Bronchial epithelial cell (primary cell): ENCODE results near the gene NBEAL1. TPM values are rescaled to one million over a fixed set of nuclear protein-coding genes. Genes with fewer than 3 reads are reported as not detected.
A peak's percentile ranks its signal among the peaks of the same experiment; 100 is the strongest.
"Not testable (repeated sequence)": the region's sequence is repeated elsewhere in the genome, so short reads cannot be mapped to it uniquely, and the experiment has no call there.

Source experiments
- DNase-seq: peaks from one replicate; pipeline ENCODE4 v3.0.0-alpha.2; 2010; ENCODE audit warnings: low read depth
- FAIRE-seq: peaks from 2 replicates; lab custom pipeline; 2011; peaks lifted over from hg19 to GRCh38; lab: Jason Lieb, UNC
- H3K27me3 ChIP-seq: 2 replicates; pipeline ENCODE4 v1.5.1; 2011; ENCODE audit warnings: low read length; ENCODE audit not compliant: control insufficient read depth, insufficient read depth
- H3K36me3 ChIP-seq: 2 replicates; pipeline ENCODE4 v1.5.1; 2011; ENCODE audit warnings: low read length; ENCODE audit not compliant: control insufficient read depth, insufficient read depth
- H3K4me3 ChIP-seq: 2 replicates; pipeline ENCODE4 v1.5.1; 2011; ENCODE audit warnings: mild to moderate bottlenecking, low read depth, low read length, control low read depth
- CTCF ChIP-seq: IDR thresholded peaks from 2 replicates; pipeline ENCODE4 v1.5.1; 2011; ENCODE audit warnings: mild to moderate bottlenecking, moderate library complexity, low read length, control low read depth, inconsistent platforms; ENCODE audit not compliant: insufficient read depth, severe bottlenecking
- total RNA-seq: library from RNA; depleted of rRNA; stranded (reverse); fragments of >200 nt; gene quantifications from 2 replicates; pipeline ENCODE4 v1.2.1, GENCODE V29; 2014

NBEAL1 gene
- total RNA-seq, 1 donor from 2014 or later, result 42.6 TPM

- Histone ChIP-seq H3K4me3 (no peak overlapping the region), H3K36me3 (no peaks in the 10 kb centered on the region), H3K27me3 (no peaks in the 10 kb centered on the region)
- no peak for TF ChIP-seq CTCF
- no peak for FAIRE-seq
- DNase-seq, result no peak
Measured at GRCh38 chr2:203033395-203033794, 18.7 kb downstream of the NBEAL1 start.

- Histone ChIP-seq H3K4me3 (no peak overlapping the region), H3K27me3 (no peaks in the 10 kb centered on the region), H3K36me3 (no peaks in the 10 kb centered on the region)
- FAIRE-seq (no peak), DNase-seq (no peak)
- no peak for TF ChIP-seq CTCF
Measured at GRCh38 chr2:203035879-203036470, 21.3 kb downstream of the NBEAL1 start.

GRCh38 chr2:203037026-203037425 is 22.4 kb downstream of the NBEAL1 start:
- DNase-seq (no peak), FAIRE-seq (no peak)
- no peak for TF ChIP-seq CTCF
- peaks cover 3% of the 10 kb centered on the region for H3K36me3 ChIP-seq
- no peak overlapping the region for H3K4me3 ChIP-seq
- no peaks in the 10 kb centered on the region for H3K27me3 ChIP-seq

GRCh38 chr2:203038586-203038985 is 23.9 kb downstream of the NBEAL1 start:
- DNase-seq (no peak), FAIRE-seq (no peak)
- no peak for TF ChIP-seq CTCF
- Histone ChIP-seq H3K36me3 (peaks cover 5% of the 10 kb centered on the region), H3K27me3 (no peaks in the 10 kb centered on the region), H3K4me3 (no peak overlapping the region)

GRCh38 chr2:203039211-203039610 is 24.5 kb downstream of the NBEAL1 start:
- FAIRE-seq, H3K36me3 ChIP-seq, H3K27me3 ChIP-seq, H3K4me3 ChIP-seq: not testable (repeated sequence)
- peak; percentile 74 for DNase-seq

- Histone ChIP-seq H3K36me3 (peaks cover 5% of the 10 kb centered on the region), H3K4me3 (no peak overlapping the region), H3K27me3 (no peaks in the 10 kb centered on the region)
- FAIRE-seq (no peak), DNase-seq (no peak)
- no peak for TF ChIP-seq CTCF
Measured at GRCh38 chr2:203040966-203041521, 26.4 kb downstream of the NBEAL1 start.
